HT-29 (cell line): ENCODE measurements around the gene KLHDC8A. TPM values are rescaled to one million over a fixed set of nuclear protein-coding genes. Genes with fewer than 3 reads are reported as not detected.
"Not testable (repeated sequence)": the region's sequence is repeated elsewhere in the genome, so short reads cannot be mapped to it uniquely, and the experiment has no call there.

ENCODE experiments used
- DNase-seq: peaks from one replicate; pipeline ENCODE4 v3.0.0-alpha.2; 2015; ENCODE audit warnings: low spot score
- small RNA-seq: library from RNA; depleted of rRNA; stranded (forward); fragments of <200 nt; gene quantifications from one replicate; pipeline ENCODE3, GENCODE V24; 2014
- total RNA-seq: library from RNA; depleted of rRNA; stranded (reverse); fragments of >200 nt; shearing (Covaris generic); gene quantifications from 2 replicates; pipeline ENCODE4 v1.2.3, GENCODE V29; 2014; rRNA removed

KLHDC8A gene
- total RNA-seq, 1 experiment from 2014 or later: not detected

- no peak for DNase-seq
These were observed 58.3 kb downstream of the KLHDC8A start for GRCh38 chr1:205298191-205298994.

DNA sequence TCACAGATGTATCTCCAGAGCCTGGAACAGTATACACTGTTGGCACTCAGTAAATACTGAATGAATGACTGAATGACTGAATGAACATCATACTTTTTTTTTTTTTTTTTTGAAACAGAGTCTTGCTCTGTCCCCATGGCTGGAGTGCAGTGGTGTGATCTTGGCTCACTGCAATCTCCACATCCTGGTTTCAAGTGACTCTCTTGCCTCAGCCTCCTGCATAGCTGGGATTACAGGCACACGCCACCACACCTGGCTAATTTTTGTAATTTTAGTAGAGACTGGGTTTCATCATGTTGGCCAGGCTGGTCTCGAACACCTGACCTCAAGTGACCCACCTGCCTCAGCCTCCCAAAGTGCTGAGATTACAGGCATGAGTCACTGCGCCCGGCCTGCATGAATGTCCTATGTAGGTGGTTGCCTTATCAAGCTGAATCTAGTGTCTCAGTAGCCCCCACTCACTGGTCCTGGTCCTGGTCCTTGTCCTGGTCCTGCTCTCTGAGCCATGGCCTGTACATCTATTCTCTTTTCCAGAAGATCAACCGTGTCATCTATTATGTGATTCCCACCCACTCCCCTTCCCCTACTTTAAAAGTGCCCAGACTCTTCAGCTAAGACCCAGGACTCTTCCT is 59.1 kb downstream of the KLHDC8A start:
- DNase-seq: not testable (repeated sequence)

- DNase-seq: no peak
These were observed 60.6 kb downstream of the KLHDC8A start for GRCh38 chr1:205296154-205296553.

DNA sequence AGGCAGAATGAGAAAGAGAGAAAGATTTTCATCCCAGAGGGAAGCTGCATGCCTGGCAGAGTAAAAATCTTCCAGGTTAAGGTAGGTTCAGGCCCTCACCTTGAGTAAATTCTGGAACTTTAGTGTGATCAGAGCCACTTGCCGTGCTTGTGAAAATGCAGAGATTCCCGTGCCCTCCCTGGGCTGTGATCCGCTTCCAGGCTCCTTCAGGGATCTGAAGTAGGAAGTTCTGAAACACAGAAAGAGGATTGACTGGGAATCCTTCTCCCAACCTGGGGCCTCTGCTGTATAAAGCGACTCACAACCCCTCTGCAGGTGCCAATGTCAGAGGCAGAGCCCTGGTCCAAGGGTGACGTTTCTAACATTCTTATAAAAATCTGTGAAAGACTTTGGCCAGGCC is 61.8 kb downstream of the KLHDC8A start:
- DNase-seq: no peak

GRCh38 chr1:205294175-205294917 is 62.4 kb downstream of the KLHDC8A start:
- DNase-seq: no peak

GRCh38 chr1:205293350-205294074 is 63.2 kb downstream of the KLHDC8A start:
- no peak for DNase-seq

GRCh38 chr1:205291596-205291995 is 65.1 kb downstream of the KLHDC8A start:
- DNase-seq: no peak

GRCh38 chr1:205287767-205288559 is 68.8 kb downstream of the KLHDC8A start:
- no peak for DNase-seq

DNA sequence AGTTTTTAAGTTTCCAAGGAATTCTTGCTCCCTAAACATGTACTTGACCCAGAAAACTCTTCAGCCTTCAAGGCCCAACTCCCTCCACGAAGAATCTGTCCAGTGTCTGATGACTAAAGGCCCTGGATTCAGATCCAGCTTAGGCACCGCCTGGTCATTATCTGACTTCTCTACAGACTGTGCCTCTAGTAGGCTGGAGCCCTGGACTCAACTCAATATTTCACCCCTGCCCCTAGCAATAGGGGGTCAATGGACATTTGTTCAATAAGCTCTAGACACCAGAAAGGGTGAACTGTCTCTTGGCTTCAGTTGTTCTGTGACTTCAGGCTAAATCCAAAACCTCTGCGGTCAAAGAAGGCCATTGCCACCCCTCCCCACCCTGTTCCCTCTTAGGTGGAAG is 69.6 kb downstream of the KLHDC8A start:
- no peak for DNase-seq

DNA sequence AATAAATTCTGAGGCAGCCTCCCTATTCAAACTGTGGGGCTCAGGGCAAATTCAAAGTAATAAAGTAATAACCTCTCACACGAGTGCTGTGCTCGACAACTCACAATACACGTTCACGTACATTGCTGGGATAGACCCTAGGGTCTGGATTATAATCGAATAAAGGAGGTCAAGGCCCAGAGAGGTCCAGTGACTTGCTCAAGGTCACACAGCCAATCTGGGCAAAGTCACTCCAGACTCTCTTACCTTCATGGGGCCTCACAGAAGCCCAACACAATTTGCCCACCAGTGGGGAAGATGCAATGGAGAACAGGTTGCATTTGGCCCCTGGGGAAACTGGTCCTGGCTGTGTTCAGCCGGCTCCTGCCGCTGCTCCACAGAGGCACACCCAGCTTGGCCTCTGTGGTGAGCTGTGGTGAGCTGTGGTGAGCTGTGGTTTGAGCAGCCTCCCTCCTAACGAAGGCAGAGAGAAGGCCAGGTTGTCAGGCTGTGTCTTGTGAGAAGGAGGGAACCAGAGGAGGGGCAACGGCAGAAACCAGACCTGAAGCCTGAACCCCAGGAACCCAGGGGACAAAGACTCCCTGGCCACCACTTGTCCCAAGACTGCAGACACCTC is 70.3 kb downstream of the KLHDC8A start:
- DNase-seq: no peak

Small RNAs within 50 kb of the gene (small RNA-seq; reads per million reads assigned to genes)
- gene SNRPGP10: not detected

Other genes starting within 250 kb of the KLHDC8A start
- 10.7 and 12.2 TPM in 2 replicates for gene RBBP5, start 234.9 kb downstream of the KLHDC8A start, total RNA-seq
- gene DSTYK, start 145.2 kb downstream of the KLHDC8A start, total RNA-seq: 1.2 and 1.7 TPM in 2 replicates
- gene TMCC2, start 129.0 kb downstream of the KLHDC8A start, total RNA-seq: 0.08 and 0.21 TPM in 2 replicates
- gene NUAK2, start 35.2 kb downstream of the KLHDC8A start, total RNA-seq: 2.4 and 3.9 TPM in 2 replicates
- gene LEMD1, start 65.1 kb upstream of the KLHDC8A start, total RNA-seq: 3.8 and 7.1 TPM in 2 replicates
- 1.8 and 1.9 TPM in 2 replicates for gene BLACAT1, start 99.1 kb upstream of the KLHDC8A start, total RNA-seq
- 22.2 and 27.6 TPM in 2 replicates for gene CDK18, start 147.7 kb upstream of the KLHDC8A start, total RNA-seq